ENCODE results near the gene SLC4A4. TPM values are rescaled to one million over a fixed set of nuclear protein-coding genes. Genes with fewer than 3 reads are reported as not detected.

SLC4A4 gene
- total and polyA plus RNA-seq, 12 donors, result 1.3 to 34.5 (median 25.1) TPM

DNA sequence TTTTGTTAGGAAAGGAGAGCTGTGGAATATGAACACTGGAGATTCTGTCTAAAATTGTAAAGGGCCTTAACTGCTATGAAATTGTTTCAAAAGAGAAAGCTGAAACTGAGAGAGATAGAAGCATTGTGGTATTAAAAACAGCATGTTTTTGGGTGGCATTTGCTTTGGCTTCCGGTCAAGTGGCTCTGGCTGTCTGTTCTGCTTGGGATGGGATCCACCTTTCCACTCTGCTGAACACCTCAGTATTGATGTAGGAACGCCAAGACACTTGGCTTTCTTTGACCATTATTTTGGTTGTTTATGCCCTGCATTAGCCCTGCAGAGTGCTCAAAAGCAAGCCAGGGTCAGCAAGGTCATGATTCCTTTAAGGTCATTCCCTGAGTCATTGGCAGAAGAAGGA, 199.7 kb downstream of the SLC4A4 start:
- H3K27me3 ChIP-seq, result no peaks in the 10 kb centered on the region
- no peak overlapping the region for H3K27ac ChIP-seq
- peaks cover 0 to 20% (median 5%) of the 10 kb centered on the region in 9 donors for H3K4me1 ChIP-seq
- no peaks in the 10 kb centered on the region for H3K9me3 ChIP-seq
- TF ChIP-seq, protein P1, sequence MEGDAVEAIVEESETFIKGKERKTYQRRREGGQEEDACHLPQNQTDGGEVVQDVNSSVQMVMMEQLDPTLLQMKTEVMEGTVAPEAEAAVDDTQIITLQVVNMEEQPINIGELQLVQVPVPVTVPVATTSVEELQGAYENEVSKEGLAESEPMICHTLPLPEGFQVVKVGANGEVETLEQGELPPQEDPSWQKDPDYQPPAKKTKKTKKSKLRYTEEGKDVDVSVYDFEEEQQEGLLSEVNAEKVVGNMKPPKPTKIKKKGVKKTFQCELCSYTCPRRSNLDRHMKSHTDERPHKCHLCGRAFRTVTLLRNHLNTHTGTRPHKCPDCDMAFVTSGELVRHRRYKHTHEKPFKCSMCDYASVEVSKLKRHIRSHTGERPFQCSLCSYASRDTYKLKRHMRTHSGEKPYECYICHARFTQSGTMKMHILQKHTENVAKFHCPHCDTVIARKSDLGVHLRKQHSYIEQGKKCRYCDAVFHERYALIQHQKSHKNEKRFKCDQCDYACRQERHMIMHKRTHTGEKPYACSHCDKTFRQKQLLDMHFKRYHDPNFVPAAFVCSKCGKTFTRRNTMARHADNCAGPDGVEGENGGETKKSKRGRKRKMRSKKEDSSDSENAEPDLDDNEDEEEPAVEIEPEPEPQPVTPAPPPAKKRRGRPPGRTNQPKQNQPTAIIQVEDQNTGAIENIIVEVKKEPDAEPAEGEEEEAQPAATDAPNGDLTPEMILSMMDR (IDR thresholded peaks at IDR 0.05), result no peak
- WGBS, 2 donors, result 69 to 74% methylated on average over 2 of the region's 2 CpGs
- H3K36me3 ChIP-seq, result peaks cover 0 to 9% (median 0%) of the 10 kb centered on the region in 9 donors
- ATAC-seq (no peak), DNase-seq (no peak)
- H3K4me3 ChIP-seq, result no peak overlapping the region
- intact Hi-C loops (cut with DNase I), result no loop called here

DNA sequence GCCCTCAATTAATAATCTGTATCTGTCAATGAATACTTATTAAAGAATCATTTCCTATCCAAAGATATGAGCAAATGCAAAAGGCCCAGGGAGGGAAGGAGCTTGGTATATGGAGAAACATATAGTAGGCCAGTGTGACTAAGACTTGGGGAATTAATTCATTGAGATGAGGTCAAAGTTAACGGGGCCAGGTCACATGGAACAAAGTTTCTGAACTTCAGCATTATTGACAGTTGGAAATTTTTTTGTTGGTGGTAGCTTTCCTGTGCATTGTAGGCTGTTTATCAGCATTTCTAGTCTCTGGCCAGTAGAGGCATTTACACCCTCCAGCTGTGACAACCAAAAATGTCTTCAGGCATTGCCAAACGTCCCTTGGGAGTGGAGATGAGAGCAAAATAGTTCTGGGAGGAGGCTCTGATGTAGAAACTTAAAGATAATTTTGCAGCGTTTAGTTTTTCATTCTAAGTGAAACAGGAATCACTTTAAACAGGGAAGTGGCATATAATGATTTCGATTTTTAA, 202.0 kb downstream of the SLC4A4 start:
- TF ChIP-seq, protein P1 (IDR thresholded peaks at IDR 0.05), result no peak
- DNase-seq (no peak), ATAC-seq (no peak)
- no peak overlapping the region for H3K4me3 ChIP-seq
- WGBS, 2 donors, result 50 to 59% methylated on average over 4 of the region's 4 CpGs
- intact Hi-C loops (cut with DNase I), result loop anchor here in 1 of 10 donors (10.0 kb wide), 1 partner anchor 316 kb away; no protein-coding TSS in a partner anchor
- H3K9me3 ChIP-seq, result no peaks in the 10 kb centered on the region
- no peaks in the 10 kb centered on the region for H3K36me3 ChIP-seq
- no peaks in the 10 kb centered on the region for H3K27me3 ChIP-seq
- no peak overlapping the region for H3K27ac ChIP-seq
- H3K4me1 ChIP-seq, result peaks cover 0 to 20% (median 5%) of the 10 kb centered on the region in 9 donors

DNA sequence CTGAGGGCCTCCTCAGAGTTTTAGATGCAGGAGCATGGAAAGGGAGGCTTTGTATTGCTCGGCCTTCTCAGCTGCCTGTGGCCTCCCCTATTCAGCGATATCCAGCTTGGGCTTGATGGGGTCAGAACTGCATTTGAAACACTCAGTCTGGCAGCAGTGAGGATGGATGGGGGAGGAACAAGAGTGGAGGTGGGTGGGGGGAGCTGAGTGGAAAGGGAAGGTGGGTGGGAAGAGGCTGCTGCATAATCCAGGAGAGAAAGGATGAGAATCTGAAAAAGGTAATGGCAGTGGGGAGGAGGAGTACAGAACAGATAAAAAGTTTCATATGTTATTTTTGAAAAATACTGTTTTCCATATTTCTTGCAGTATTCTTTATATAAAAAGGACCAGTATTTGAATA, 202.7 kb downstream of the SLC4A4 start:
- 78 to 82% methylated on average over 2 of the region's 2 CpGs for WGBS, 2 donors
- intact Hi-C loops (cut with DNase I), result loop anchor here in 1 of 10 donors (10.0 kb wide), 1 partner anchor 317 kb away; no protein-coding TSS in a partner anchor

DNA sequence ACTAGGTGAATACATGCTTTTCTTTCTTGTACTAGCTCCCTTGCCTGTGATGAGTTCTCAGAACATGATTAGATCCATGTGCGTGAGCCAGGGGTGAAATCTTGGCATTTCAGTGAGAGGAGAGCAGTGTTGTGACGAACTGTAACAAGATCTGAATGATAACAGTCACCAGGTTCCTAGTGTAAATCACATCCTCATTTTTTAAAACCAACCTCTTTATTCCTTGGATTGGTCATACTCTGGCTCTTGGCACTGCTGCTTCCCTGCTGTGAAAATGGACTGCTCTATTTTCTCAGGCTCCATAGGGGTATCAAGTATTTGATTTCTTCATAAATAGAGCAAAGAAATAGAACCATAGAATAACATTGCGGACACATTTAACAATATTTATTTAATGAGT, 206.3 kb downstream of the SLC4A4 start:
- WGBS, 2 donors, result 54 to 60% methylated on average over 3 of the region's 3 CpGs
- peaks cover 0 to 5% (median 0%) of the 10 kb centered on the region in 9 donors for H3K36me3 ChIP-seq
- H3K4me3 ChIP-seq, result no peak overlapping the region
- intact Hi-C loops (cut with DNase I), result loop anchor here in 2 of 10 donors (5.0 to 10.0 kb wide), 2 partner anchors 318 to 320 kb away; no protein-coding TSS in a partner anchor
- no peaks in the 10 kb centered on the region for H3K27me3 ChIP-seq
- H3K9me3 ChIP-seq, result no peaks in the 10 kb centered on the region
- no peak overlapping the region for H3K27ac ChIP-seq
- TF ChIP-seq, protein P1 (IDR thresholded peaks at IDR 0.05), result no peak
- ATAC-seq (no peak), DNase-seq (no peak)
- peaks cover 0 to 11% (median 3%) of the 10 kb centered on the region in 9 donors for H3K4me1 ChIP-seq

More for the DNA sequence above, 202.7 kb downstream of the SLC4A4 start:
- TF ChIP-seq, protein P1 (IDR thresholded peaks at IDR 0.05), result no peak
- peaks cover 0 to under 1% (median 0%) of the 10 kb centered on the region in 9 donors for H3K36me3 ChIP-seq
- H3K27me3 ChIP-seq, result no peaks in the 10 kb centered on the region
- ATAC-seq (no peak), DNase-seq (no peak)
- H3K4me3 ChIP-seq, result no peak overlapping the region
- no peak overlapping the region for H3K27ac ChIP-seq
- H3K4me1 ChIP-seq, result peaks cover 0 to 20% (median 5%) of the 10 kb centered on the region in 9 donors
- H3K9me3 ChIP-seq, result no peaks in the 10 kb centered on the region

Data from heart right ventricle (tissue), 16 donors.